HEK293 (cell line): ENCODE results near the gene BCL11B.

ENCODE experiments used
- CTCF ChIA-PET: fragments of 350-600 bp; formaldehyde crosslinking; extraction: SDS; loops from one replicate; lab custom pipeline; 2021; ENCODE audit warnings: antibody characterized with exemption; lab: Yijun Ruan, JAX
- POLR2A ChIA-PET: fragments of 300-600 bp; formaldehyde crosslinking; extraction: SDS; loops from one replicate; lab custom pipeline; 2020; ENCODE audit warnings: antibody characterized with exemption, inconsistent platforms; lab: Yijun Ruan, JAX
- H3K27ac ChIP-seq: fragments of 200-500 bp; sonication (Bioruptor generic); 2 replicates; pipeline ENCODE4 v1.5.1; 2014; ENCODE audit warnings: low read depth, low read length, control low read depth, inconsistent platforms; ENCODE audit errors: extremely low read depth
- H3K36me3 ChIP-seq, 2 experiments: fragments of 200-500 bp in 1 of 2; sonication (Bioruptor generic) in 1 of 2; 1 replicate in 1 of 2; 2 replicates in 1 of 2; pipeline ENCODE4 v1.5.1; 2014 to 2017; ENCODE audit warnings: inconsistent platforms in 2 of 2, low read length in 2 of 2; ENCODE audit not compliant: control insufficient read depth in 2 of 2, insufficient read depth in 1 of 2
- H3K4me1 ChIP-seq: fragments of 200-500 bp; sonication (Bioruptor generic); 2 replicates; pipeline ENCODE4 v1.5.1; 2014; ENCODE audit warnings: mild to moderate bottlenecking, low read length, inconsistent platforms; ENCODE audit not compliant: control insufficient read depth, insufficient read depth
- H3K4me3 ChIP-seq: 2 replicates; pipeline ENCODE4 v1.5.1; 2011; ENCODE audit warnings: low read depth, mild to moderate bottlenecking, control low read depth, low read length, moderate library complexity
- H3K9me3 ChIP-seq: fragments of 200-500 bp; sonication (Bioruptor generic); 2 replicates; pipeline ENCODE4 v1.5.1; 2014; ENCODE audit warnings: low read depth, low read length, inconsistent platforms; ENCODE audit not compliant: control insufficient read depth, insufficient read depth
- GLI2 ChIP-seq: fragments of 450-650 bp; formaldehyde crosslinking; IDR thresholded peaks from 2 replicates; pipeline ENCODE4; 2017; ENCODE audit warnings: missing biosample characterization, missing genetic modification characterization, low read depth, borderline replicate concordance
- KLF10 ChIP-seq: fragments of 450-650 bp; IDR thresholded peaks from 2 replicates; pipeline ENCODE4 v1.5.1; 2018; ENCODE audit warnings: missing biosample characterization, mild to moderate bottlenecking, missing genetic modification characterization
- PATZ1 ChIP-seq: fragments of 450-650 bp; formaldehyde crosslinking; IDR thresholded peaks from 2 replicates; pipeline ENCODE4 v1.5.1; 2016; ENCODE audit warnings: missing biosample characterization, missing genetic modification characterization
- SP7 ChIP-seq: fragments of 450-650 bp; formaldehyde crosslinking; IDR thresholded peaks from 2 replicates; pipeline ENCODE4 v1.5.1; 2016; ENCODE audit warnings: missing biosample characterization, missing genetic modification characterization
- ZBTB11 ChIP-seq: fragments of 450-650 bp; formaldehyde crosslinking; conservative IDR thresholded peaks from 2 replicates; pipeline ENCODE4 v1.5.1; 2016; ENCODE audit warnings: low read depth, missing biosample characterization, missing genetic modification characterization
- ZBTB17 ChIP-seq: fragments of 450-650 bp; formaldehyde crosslinking; IDR thresholded peaks from 2 replicates; pipeline ENCODE4 v1.5.1; 2016; ENCODE audit warnings: missing biosample characterization, missing genetic modification characterization
- ZBTB6 ChIP-seq: fragments of 450-650 bp; formaldehyde crosslinking; IDR thresholded peaks from 2 replicates; pipeline ENCODE4 v1.5.1; 2017; ENCODE audit warnings: missing biosample characterization, missing genetic modification characterization
- ZBTB7A ChIP-seq: fragments of 450-650 bp; formaldehyde crosslinking; IDR thresholded peaks from 2 replicates; pipeline ENCODE4 v1.5.1; 2016; ENCODE audit warnings: low read depth, missing biosample characterization, missing genetic modification characterization
- ZFP3 ChIP-seq: fragments of 450-650 bp; formaldehyde crosslinking; IDR thresholded peaks from 2 replicates; pipeline ENCODE4 v1.5.1; 2016; ENCODE audit warnings: low read depth, missing biosample characterization, missing genetic modification characterization
- ZNF24 ChIP-seq: fragments of 450-650 bp; formaldehyde crosslinking; IDR thresholded peaks from 2 replicates; pipeline ENCODE4 v1.5.1; 2016; ENCODE audit warnings: missing biosample characterization, missing genetic modification characterization
- ZNF354C ChIP-seq: fragments of 450-650 bp; formaldehyde crosslinking; IDR thresholded peaks from 2 replicates; pipeline ENCODE4 v1.5.1; 2016; ENCODE audit warnings: missing biosample characterization, missing genetic modification characterization, low read depth, borderline replicate concordance
- ZNF529 ChIP-seq: fragments of 450-650 bp; formaldehyde crosslinking; IDR thresholded peaks from 2 replicates; pipeline ENCODE4 v1.5.1; 2017; ENCODE audit warnings: missing genetic modification characterization, missing biosample characterization; ENCODE audit not compliant: insufficient replicate concordance
- ZNF558 ChIP-seq: fragments of 450-650 bp; formaldehyde crosslinking; IDR thresholded peaks from 2 replicates; pipeline ENCODE4 v1.5.1; 2016; ENCODE audit warnings: missing biosample characterization, missing genetic modification characterization
- ZNF600 ChIP-seq: fragments of 450-650 bp; formaldehyde crosslinking; IDR thresholded peaks from 2 replicates; pipeline ENCODE4 v1.5.1; 2016; ENCODE audit warnings: missing biosample characterization, missing genetic modification characterization
- ZNF777 ChIP-seq: fragments of 450-650 bp; formaldehyde crosslinking; IDR thresholded peaks from 2 replicates; pipeline ENCODE4 v1.5.1; 2017; ENCODE audit warnings: missing biosample characterization, missing genetic modification characterization, borderline replicate concordance
- ZNF843 ChIP-seq: fragments of 450-650 bp; formaldehyde crosslinking; IDR thresholded peaks from 2 replicates; pipeline ENCODE4 v1.5.1; 2016; ENCODE audit warnings: missing biosample characterization, missing genetic modification characterization
- TF ChIP-seq, protein P1 (sequence below): fragments of 450-650 bp; formaldehyde crosslinking; IDR thresholded peaks from 2 replicates; pipeline ENCODE4 v1.5.1; 2016; ENCODE audit warnings: missing biosample characterization, missing genetic modification characterization

BCL11B gene

DNA sequence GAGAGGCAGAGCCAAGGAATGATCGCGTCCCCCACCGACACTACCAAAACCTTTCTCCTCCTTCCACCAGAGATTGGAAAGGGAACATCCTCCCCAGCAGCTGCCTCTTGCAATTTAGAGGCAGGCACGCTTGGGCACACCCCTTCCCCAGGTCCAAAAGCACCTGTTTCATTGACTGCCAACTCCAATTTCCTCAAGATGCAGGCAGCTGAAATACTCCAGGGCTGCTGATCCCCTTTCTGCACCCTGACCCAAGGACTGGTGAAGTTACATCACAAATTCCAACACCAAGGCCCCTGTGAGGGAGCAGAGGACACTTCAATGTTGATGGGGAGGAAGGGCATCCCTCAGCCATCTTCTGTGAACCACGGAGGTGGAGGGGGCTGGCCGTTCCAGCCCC lies 33.8 kb downstream of the BCL11B start:
- POLR2A ChIA-PET, result no interaction called here
- H3K4me1 ChIP-seq, result peaks cover 35% of the 10 kb centered on the region
- H3K9me3 ChIP-seq, result no peaks in the 10 kb centered on the region
- CTCF ChIA-PET, result no interaction called here
- no peaks in the 10 kb centered on the region for H3K36me3 ChIP-seq
- no peak overlapping the region for H3K27ac ChIP-seq
- no peak overlapping the region for H3K4me3 ChIP-seq
- TF ChIP-seq, protein P1, sequence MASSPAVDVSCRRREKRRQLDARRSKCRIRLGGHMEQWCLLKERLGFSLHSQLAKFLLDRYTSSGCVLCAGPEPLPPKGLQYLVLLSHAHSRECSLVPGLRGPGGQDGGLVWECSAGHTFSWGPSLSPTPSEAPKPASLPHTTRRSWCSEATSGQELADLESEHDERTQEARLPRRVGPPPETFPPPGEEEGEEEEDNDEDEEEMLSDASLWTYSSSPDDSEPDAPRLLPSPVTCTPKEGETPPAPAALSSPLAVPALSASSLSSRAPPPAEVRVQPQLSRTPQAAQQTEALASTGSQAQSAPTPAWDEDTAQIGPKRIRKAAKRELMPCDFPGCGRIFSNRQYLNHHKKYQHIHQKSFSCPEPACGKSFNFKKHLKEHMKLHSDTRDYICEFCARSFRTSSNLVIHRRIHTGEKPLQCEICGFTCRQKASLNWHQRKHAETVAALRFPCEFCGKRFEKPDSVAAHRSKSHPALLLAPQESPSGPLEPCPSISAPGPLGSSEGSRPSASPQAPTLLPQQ, result no peak
- 0 out of 2 replicates have a peak, but pooled peaks have one; percentile 61 for TF ChIP-seq ZNF600 (tag by site-specific recombination)
- TF ChIP-seq ZBTB17 (tag by site-specific recombination), result no peak
- TF ChIP-seq ZNF777, result no peak

DNA sequence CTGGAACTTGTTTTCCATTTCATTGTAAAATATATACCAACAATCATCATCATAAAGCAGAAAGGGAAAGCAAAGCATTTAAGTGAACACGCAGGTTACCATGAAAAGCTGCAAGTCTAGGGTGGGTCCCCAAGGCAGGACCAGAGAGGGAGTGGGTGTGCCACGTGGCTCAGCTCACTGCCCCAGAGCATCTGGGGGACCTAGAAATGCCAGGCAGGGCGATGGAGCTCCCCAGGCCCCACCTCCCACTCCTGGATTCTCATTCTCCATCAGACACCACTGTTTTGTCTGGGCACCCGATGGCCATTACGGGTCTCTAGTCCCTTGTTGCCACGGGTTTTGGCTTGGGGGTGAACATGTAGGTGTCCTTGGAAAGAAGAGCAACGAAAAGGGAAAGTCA lies 34.7 kb downstream of the BCL11B start:
- POLR2A ChIA-PET, result no interaction called here
- H3K36me3 ChIP-seq, result no peaks in the 10 kb centered on the region
- no peaks in the 10 kb centered on the region for H3K9me3 ChIP-seq
- TF ChIP-seq PATZ1 (tag by site-specific recombination) (no peak), SP7 (tag by site-specific recombination) (no peak), ZNF529 (no peak), ZBTB6 (tag by site-specific recombination) (no peak), ZFP3 (no peak), GLI2 (no peak), ZNF354C (tag by site-specific recombination) (no peak), ZNF843 (tag by site-specific recombination) (no peak), KLF10 (no peak), ZNF558 (tag by site-specific recombination) (no peak), ZBTB7A (tag by site-specific recombination) (no peak), ZNF24 (tag by site-specific recombination) (no peak)
- TF ChIP-seq, all 188 proteins: peak for 0
- CTCF ChIA-PET, result interaction anchor here (1.6 kb wide), 1 partner anchor 29 kb away, joined by 3 read pairs; no protein-coding TSS in a partner anchor
- H3K4me3 ChIP-seq, result no peak overlapping the region
- H3K27ac ChIP-seq, result no peak overlapping the region
- peaks cover 29% of the 10 kb centered on the region for H3K4me1 ChIP-seq

- ChIA-PET CTCF (interaction anchor here (1.6 kb wide), 1 partner anchor 30 kb away, joined by 3 read pairs; no protein-coding TSS in a partner anchor), POLR2A (no interaction called here)
- Histone ChIP-seq H3K4me3 (no peak overlapping the region), H3K27ac (no peak overlapping the region), H3K4me1 (peaks cover 30% of the 10 kb centered on the region), H3K9me3 (no peaks in the 10 kb centered on the region), H3K36me3 (no peaks in the 10 kb centered on the region)
- TF ChIP-seq SP7 (tag by site-specific recombination) (peak; percentile 54; the same call in 1 of the 2 replicates), ZBTB11 (tag by site-specific recombination) (no peak)
Measured at GRCh38 chr14:99236386-99237138, 35.4 kb downstream of the BCL11B start.
